MM.1S (cell line): ENCODE measurements around the gene SH3PXD2B.

Source experiments
- DNase-seq: peaks from one replicate; pipeline ENCODE4 v3.0.0-alpha.2; 2015
- H2AFZ ChIP-seq: fragments of 300-600 bp; sonication (generic); 2 replicates; pipeline ENCODE4 v1.6.0; 2016; ENCODE audit warnings: antibody characterized with exemption, low read length
- H3F3A ChIP-seq: fragments of 300-600 bp; sonication (generic); 2 replicates; pipeline ENCODE4 v1.6.1; 2016; ENCODE audit warnings: mild to moderate bottlenecking, antibody characterized with exemption, low read length, moderate library complexity, mixed read lengths; ENCODE audit not compliant: insufficient read depth
- H3K27ac ChIP-seq: fragments of 300-600 bp; sonication (generic); 2 replicates; pipeline ENCODE4 v1.5.1; 2016; ENCODE audit warnings: mild to moderate bottlenecking, low read length
- H3K27me3 ChIP-seq: fragments of 300-600 bp; sonication (generic); replicated peaks from 2 replicates; pipeline ENCODE4 v1.6.0; 2016; ENCODE audit warnings: low read length; ENCODE audit not compliant: insufficient read depth
- H3K36me3 ChIP-seq: fragments of 300-600 bp; sonication (generic); replicated peaks from 2 replicates; pipeline ENCODE4 v1.6.1; 2016; ENCODE audit warnings: mild to moderate bottlenecking, low read length, mixed read lengths; ENCODE audit not compliant: insufficient read depth
- H3K4me1 ChIP-seq: fragments of 300-600 bp; sonication (generic); 2 replicates; pipeline ENCODE4 v1.6.1; 2016; ENCODE audit warnings: low read length, mixed read lengths
- H3K4me2 ChIP-seq: fragments of 300-600 bp; sonication (generic); 2 replicates; pipeline ENCODE4 v1.6.0; 2016; ENCODE audit warnings: low read depth, low read length
- H3K4me3 ChIP-seq: fragments of 300-600 bp; sonication (generic); 2 replicates; pipeline ENCODE4 v1.5.1; 2016; ENCODE audit warnings: low read length, mixed read lengths
- H3K79me2 ChIP-seq: fragments of 300-600 bp; sonication (generic); 2 replicates; pipeline ENCODE4 v1.6.1; 2016; ENCODE audit warnings: mixed run types, low read length, mixed read lengths
- H3K9ac ChIP-seq: fragments of 300-600 bp; sonication (generic); 2 replicates; pipeline ENCODE4 v1.6.1; 2016; ENCODE audit warnings: low read length, mixed read lengths
- H3K9me2 ChIP-seq: fragments of 300-600 bp; sonication (generic); replicated peaks from 2 replicates; pipeline ENCODE4 v1.6.1; 2016; ENCODE audit warnings: mild to moderate bottlenecking, low read length, mixed read lengths; ENCODE audit not compliant: insufficient read depth
- H3K9me3 ChIP-seq: fragments of 300-600 bp; sonication (generic); replicated peaks from 2 replicates; pipeline ENCODE4 v1.6.1; 2016; ENCODE audit warnings: mild to moderate bottlenecking, low read length, mixed read lengths; ENCODE audit not compliant: insufficient read depth
- H4K20me1 ChIP-seq: fragments of 300-600 bp; sonication (generic); 2 replicates; pipeline ENCODE4 v1.6.1; 2016; ENCODE audit warnings: mild to moderate bottlenecking, low read length, moderate library complexity, mixed read lengths; ENCODE audit not compliant: insufficient read depth
- EZH2 ChIP-seq: fragments of 300-600 bp; sonication (generic); optimal IDR thresholded peaks from 2 replicates; pipeline ENCODE3; 2017; ENCODE audit warnings: low read depth, mild to moderate bottlenecking, antibody characterized with exemption, low read length, mixed read lengths
- EZH2phosphoT487 ChIP-seq: fragments of 300-600 bp; sonication (generic); IDR thresholded peaks from 2 replicates; pipeline ENCODE4 v1.6.1; 2018; ENCODE audit warnings: antibody characterized with exemption, low read length
- TF ChIP-seq, protein P1 (sequence below): fragments of 300-600 bp; sonication (generic); IDR thresholded peaks from 2 replicates; pipeline ENCODE4 v1.5.1; 2016; ENCODE audit warnings: antibody characterized with exemption, low read length, mixed read lengths

The SH3PXD2B gene

DNA sequence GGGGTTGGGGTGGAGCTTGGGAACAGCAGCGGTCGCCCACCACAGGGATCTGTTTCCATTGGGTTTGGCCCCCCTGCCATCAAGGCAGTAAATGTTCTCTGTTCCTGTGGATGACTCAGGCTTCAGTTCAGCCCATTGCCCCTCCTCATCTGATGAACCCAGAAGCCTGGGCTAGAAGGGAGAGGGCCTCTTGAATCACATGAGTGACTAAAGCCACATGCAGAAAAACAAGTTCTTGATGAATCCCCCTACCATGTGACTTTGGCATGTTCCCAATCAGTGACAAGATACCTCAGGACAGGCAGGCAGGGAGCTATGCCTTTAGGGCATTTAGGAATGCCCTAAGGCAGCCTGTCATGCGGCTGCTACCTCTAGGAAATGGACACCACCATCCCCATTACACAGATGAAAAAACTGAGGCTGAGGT is 2.5 kb downstream of the SH3PXD2B start:
- no peaks in the 10 kb centered on the region for H3K4me1 ChIP-seq
- no peak overlapping the region for H3K4me3 ChIP-seq
- H3K9ac ChIP-seq: no peak overlapping the region
- no peaks in the 10 kb centered on the region for H3F3A ChIP-seq
- H2AFZ ChIP-seq: no peak overlapping the region
- no peaks in the 10 kb centered on the region for H3K9me3 ChIP-seq
- H3K9me2 ChIP-seq: no peaks in the 10 kb centered on the region
- no peaks in the 10 kb centered on the region for H4K20me1 ChIP-seq
- no peak for DNase-seq
- H3K79me2 ChIP-seq: no peaks in the 10 kb centered on the region
- H3K4me2 ChIP-seq: no peak overlapping the region
- no peaks in the 10 kb centered on the region for H3K36me3 ChIP-seq
- TF ChIP-seq, protein P1, sequence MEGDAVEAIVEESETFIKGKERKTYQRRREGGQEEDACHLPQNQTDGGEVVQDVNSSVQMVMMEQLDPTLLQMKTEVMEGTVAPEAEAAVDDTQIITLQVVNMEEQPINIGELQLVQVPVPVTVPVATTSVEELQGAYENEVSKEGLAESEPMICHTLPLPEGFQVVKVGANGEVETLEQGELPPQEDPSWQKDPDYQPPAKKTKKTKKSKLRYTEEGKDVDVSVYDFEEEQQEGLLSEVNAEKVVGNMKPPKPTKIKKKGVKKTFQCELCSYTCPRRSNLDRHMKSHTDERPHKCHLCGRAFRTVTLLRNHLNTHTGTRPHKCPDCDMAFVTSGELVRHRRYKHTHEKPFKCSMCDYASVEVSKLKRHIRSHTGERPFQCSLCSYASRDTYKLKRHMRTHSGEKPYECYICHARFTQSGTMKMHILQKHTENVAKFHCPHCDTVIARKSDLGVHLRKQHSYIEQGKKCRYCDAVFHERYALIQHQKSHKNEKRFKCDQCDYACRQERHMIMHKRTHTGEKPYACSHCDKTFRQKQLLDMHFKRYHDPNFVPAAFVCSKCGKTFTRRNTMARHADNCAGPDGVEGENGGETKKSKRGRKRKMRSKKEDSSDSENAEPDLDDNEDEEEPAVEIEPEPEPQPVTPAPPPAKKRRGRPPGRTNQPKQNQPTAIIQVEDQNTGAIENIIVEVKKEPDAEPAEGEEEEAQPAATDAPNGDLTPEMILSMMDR: no peak
- TF ChIP-seq EZH2: no peak
- TF ChIP-seq EZH2phosphoT487: no peak
- no peak overlapping the region for H3K27ac ChIP-seq
- peaks cover 8% of the 10 kb centered on the region for H3K27me3 ChIP-seq

DNA sequence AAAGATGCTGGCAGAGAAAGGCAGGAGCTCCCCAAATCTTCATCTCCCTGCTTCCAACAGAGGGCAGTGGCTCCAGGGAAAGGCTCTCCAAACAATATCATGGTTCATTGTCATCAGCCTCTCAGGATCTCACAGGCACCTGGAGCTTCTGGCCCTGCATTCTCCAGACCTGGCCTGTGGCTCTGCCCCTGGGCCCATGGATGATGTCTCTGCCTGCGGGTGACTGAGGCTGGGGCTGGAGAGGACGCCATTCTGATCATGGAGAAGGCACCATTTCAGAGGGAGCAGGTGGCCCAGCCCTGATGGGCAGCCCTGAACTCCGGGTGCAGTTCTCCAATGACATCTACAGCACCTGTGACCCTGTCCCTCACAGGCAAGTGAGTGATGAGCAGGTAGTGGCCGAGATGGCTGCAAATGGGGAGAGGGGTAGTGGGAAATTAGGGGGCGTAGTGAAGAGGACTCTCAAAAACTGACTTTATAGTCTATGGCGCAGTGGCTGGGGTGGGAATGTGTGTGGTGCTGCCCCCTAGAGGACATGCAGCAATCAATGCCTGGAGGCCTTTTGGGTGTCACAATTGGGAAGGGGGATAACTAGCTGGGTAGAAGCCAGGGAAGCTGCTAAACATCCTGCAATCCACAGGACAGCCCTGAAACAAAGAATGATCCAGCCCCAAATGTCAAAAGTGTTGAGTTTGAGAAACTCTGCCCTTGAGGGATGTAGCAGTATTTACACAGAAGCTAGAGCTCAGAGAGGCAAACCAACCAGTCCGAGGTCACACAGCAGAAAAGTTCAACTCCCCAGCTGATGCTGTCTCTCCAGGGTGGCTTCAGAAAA is 3.2 kb downstream of the SH3PXD2B start:
- no peaks in the 10 kb centered on the region for H3K9me2 ChIP-seq
- no peaks in the 10 kb centered on the region for H3F3A ChIP-seq
- H3K27ac ChIP-seq: no peak overlapping the region
- H3K4me3 ChIP-seq: no peak overlapping the region
- no peaks in the 10 kb centered on the region for H3K79me2 ChIP-seq
- H3K27me3 ChIP-seq: peaks cover 8% of the 10 kb centered on the region
- no peaks in the 10 kb centered on the region for H4K20me1 ChIP-seq
- no peaks in the 10 kb centered on the region for H3K9me3 ChIP-seq
- TF ChIP-seq, protein P1: peak; percentile 74
- TF ChIP-seq EZH2: no peak
- H3K4me2 ChIP-seq: no peak overlapping the region
- DNase-seq: peak; percentile 29
- H2AFZ ChIP-seq: no peak overlapping the region
- no peaks in the 10 kb centered on the region for H3K36me3 ChIP-seq
- no peaks in the 10 kb centered on the region for H3K4me1 ChIP-seq
- no peak overlapping the region for H3K9ac ChIP-seq

DNA sequence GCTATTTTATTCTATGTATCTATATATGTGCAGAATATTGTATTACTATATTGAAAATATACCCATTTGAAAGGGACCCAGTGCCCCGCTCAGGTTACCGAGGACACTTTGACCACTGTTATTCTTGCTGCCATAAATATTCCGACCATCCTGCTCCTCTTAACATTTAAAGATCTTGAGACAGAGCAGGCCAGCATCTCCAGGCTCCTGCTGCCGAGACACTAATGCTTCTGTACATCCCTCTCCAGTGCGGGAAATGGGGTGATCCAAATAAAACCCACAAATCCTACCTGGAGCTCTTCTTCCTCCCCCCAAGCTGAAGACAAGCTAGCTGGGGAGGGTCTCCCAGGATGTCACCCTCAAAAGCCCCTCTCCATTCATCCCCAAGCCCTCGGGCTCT is 3.9 kb downstream of the SH3PXD2B start:
- no peak overlapping the region for H3K4me2 ChIP-seq
- H3K36me3 ChIP-seq: no peaks in the 10 kb centered on the region
- no peaks in the 10 kb centered on the region for H3K9me3 ChIP-seq
- TF ChIP-seq, protein P1: no peak
- TF ChIP-seq EZH2phosphoT487 (no peak), EZH2 (no peak)
- H3K9me2 ChIP-seq: no peaks in the 10 kb centered on the region
- no peak overlapping the region for H3K9ac ChIP-seq
- no peak overlapping the region for H3K27ac ChIP-seq
- H3F3A ChIP-seq: no peaks in the 10 kb centered on the region
- no peak for DNase-seq
- H4K20me1 ChIP-seq: no peaks in the 10 kb centered on the region
- H3K4me1 ChIP-seq: no peaks in the 10 kb centered on the region
- no peaks in the 10 kb centered on the region for H3K79me2 ChIP-seq
- H3K27me3 ChIP-seq: peaks cover 8% of the 10 kb centered on the region
- H3K4me3 ChIP-seq: no peak overlapping the region
- no peak overlapping the region for H2AFZ ChIP-seq
